A204.1 (cell line): ENCODE measurements around the gene CDH8.
"Not testable (repeated sequence)": the region's sequence is repeated elsewhere in the genome, so short reads cannot be mapped to it uniquely, and the experiment has no call there.

Experiments
- FAIRE-seq: peaks from 2 replicates; lab custom pipeline; 2012; peaks lifted over from hg19 to GRCh38; lab: Jason Lieb, UNC

Gene CDH8

GRCh38 chr16:61862221-61863155, 173.8 kb downstream of the CDH8 start:
- no peak for FAIRE-seq

DNA sequence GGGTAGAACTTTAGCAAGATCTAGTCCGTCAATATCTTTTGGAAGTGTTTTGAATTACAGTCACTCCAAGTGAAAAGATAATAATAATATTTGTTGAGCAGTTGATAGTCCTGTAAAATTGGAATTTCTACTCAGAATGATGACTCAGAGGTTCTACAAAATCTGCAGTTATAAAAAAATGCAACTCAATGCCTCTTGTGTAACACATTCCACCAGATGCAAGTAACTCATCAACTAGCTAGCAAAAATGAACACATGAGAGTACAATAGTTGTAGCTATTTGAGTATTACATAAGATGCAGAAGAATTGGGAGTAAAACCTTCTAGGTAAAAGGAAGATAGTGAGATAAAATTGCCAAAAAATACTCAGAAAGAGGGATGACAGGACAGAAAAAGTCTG, 177.2 kb downstream of the CDH8 start:
- no peak for FAIRE-seq

- no peak for FAIRE-seq
These were observed 193.6 kb downstream of the CDH8 start for GRCh38 chr16:61842666-61843065.

DNA sequence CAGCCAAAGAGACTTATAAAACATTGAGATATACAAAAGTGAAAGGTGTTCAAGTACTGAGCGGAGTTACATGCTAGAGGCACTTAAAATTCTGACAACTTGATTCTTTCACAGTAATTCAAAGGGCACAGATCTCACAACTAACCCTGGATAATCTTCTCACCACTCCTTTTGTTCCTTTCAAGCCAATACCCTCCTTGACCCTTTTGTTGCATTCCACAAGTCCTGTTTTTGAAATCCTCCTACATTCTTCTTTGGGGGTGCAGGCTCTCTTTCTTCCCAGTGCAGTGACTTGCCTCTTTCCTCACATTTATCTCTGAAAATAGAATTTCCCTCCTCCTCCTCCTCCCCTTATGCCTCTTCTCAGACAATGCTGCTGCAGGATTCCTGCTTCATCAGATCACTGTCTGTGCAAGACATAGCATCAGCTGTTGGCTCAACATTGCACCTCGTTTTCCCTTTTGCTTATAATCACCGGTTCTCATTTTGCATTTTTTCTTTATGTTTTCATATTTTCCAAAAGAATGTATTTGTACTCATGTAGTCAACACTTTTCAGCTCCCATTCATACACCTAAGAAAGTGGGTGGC, 199.3 kb downstream of the CDH8 start:
- no peak for FAIRE-seq

DNA sequence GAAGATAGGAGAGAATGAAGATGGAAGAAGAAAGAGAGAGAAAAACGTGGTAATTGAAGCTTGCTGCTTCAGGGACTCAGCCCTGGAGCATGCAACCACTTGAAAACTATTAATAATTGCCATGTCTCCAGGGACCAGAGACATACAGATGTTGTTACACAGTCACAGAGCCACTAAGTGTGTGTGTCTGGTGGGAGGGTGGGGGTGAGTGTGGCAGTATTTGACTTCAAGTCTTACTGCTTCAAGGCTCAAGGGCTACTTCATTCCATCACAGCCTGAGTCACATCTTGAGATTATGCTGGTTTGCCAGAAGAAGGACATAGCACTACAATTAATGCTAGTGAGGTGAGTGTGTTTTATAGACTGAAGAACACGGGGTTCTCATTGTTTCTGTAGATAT, 202.2 kb downstream of the CDH8 start:
- no peak for FAIRE-seq

GRCh38 chr16:61831351-61831917, 204.8 kb downstream of the CDH8 start:
- FAIRE-seq = no peak

DNA sequence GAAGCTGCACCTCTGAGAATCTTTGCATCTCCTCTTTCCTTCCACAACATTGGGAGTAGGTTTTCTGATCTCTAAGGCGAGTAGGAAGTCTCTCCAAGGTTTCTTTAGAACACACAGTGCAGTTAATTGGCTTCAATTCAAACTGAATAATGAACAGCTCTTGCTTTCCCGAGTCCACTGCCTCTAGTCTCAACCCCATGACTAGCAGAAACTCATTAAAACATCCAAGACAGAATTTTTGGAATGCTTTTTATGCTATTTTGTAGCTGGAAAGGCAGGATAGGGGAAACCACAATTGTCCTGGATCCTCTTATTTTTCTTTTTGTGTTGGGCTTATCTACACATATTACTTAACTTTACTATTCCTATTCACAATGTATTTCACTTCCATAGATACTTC, 206.6 kb downstream of the CDH8 start:
- FAIRE-seq = no peak

GRCh38 chr16:61823326-61823725, 212.9 kb downstream of the CDH8 start:
- no peak for FAIRE-seq

DNA sequence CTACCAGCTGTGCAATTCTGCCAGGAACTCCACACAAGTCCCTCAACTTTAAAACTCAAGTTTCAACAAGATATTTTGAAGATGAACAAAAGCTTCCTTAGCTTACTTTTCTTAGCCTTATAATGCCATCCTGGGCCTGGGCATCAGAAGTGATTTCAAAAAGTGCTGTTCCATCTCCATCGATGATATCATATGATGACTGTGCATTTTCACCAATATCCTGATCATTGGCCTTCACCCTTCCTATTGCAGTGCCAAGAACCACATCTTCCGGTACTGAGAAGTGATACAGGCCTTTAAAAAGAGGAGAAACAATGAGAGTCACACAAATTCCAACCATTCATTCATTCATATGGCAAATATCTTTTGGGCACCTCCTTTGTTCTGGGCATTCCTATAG, 215.4 kb downstream of the CDH8 start:
- FAIRE-seq = no peak

GRCh38 chr16:61820398-61820797, 215.8 kb downstream of the CDH8 start:
- FAIRE-seq = no peak

DNA sequence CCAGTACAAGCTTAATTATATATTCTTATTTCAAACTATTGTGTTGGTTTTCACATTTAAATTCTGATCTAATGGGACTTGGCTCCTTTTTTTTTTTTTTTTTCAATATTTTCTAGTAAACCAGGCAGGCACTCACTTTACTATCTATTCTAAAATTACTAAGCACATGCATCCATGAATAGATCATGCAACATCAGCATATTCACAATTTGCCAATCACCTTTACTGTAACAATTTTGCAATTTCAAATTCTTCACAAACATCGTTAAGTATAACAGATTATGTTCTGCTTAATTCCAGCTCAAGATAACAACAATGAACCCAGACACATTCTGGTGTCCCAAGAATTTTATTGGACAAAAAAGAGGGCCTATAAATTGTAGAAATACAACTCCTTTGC, 217.4 kb downstream of the CDH8 start:
- FAIRE-seq = no peak

DNA sequence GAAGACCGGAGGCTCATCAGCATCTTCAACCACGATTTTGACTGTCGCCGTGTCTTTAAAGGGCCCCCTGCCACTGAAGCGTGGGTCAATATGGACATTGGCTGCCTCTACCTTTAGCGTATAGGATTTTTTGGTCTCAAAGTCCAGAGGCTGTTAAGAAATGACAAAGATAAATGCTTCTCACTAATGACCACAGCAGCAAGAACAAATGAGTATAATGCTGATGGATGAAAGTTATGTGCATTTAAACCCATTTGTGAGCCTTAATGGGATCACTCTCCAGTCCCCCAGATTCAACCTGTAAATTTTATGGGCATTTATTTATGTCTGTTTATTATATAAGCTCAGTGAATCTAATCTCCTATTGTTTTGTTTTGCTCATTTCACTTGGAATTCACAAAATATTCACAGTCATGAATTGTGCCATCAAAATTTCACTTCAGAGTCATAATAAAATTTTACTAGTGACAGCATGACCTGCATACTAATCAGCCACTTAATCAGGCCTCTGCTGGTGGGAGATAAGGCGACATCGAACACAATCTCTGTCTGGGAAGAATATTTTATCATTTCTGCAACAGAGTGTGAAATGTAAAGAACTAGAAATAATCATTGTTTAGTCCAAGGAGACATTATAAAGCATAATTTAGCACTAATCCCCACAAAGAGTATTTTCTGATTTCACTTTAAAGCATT, 218.5 kb downstream of the CDH8 start:
- no peak for FAIRE-seq

- FAIRE-seq = no peak
These were observed 221.4 kb downstream of the CDH8 start for GRCh38 chr16:61814726-61815347.

DNA sequence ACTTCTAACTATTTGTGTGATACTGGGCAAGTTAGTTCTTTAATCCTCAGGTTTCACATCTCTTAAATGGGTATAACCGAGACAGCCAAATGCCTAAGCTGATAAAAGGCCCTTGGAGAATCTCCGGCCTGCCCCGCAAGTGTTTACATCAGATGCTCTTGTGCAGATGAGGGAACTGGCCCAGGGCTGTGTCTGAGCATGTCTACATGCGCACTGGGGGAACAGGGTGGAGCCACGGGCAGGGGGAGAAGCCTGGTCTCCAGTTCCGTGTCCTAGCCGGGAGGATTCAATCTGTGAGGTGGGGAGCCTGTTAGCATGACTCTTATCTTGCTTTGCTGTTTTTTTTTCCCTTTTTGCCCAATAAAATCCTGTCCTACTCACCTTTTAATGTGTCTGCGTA, 222.9 kb downstream of the CDH8 start:
- no peak for FAIRE-seq

DNA sequence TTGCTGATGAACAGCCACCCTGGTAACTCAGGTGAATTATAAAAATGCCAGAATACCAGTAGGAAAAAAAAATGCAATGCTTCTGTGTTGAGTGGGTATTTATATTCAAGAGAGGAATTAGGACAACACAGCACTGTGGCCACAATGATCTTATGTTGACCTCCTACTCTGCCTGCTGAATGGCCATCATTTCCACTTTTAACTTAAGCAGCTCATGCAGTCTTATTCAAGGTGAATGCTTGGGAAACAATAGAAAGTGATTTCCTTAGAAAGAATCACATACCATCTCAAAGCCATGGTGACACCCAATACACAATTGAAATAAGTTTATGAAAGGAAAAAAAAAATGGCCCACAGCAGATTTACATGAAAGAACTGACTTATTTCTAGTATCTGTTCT, 224.0 kb downstream of the CDH8 start:
- no peak for FAIRE-seq

DNA sequence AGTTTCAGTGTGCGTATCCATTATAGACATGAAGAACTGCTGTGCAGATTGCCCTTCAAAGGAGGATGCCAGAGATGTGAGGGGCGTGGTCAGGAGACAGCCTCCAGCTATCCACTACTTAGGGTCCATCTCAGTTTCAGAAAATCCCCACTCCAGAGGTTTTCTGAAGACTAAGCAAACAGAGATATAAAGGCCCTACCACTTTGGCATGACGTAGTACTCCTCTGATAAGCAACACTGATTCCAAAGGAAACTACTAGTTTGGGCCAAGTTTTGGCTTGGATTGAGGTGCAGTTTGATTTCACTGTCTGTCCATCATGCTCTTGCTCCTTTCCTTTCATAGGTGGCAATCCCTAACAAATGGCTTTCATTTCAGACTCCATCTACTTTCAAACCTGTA, 228.7 kb downstream of the CDH8 start:
- no peak for FAIRE-seq

DNA sequence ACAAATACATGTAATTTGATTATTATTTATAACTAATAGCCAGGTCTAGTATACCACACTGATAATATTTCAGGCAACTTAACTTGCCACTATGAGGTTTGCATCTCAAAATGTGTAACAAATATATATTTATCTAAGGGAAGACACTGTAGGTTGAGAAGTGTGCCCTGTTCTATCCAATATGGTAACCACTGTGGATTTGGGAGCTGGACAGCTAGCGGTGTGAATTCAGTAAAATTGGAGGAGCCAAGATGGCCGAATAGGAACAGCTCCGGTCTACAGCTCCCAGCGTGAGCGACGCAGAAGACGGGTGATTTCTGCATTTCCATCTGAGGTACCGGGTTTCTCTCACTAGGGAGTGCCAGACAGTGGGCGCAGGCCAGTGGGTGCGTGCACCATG, 235.0 kb downstream of the CDH8 start:
- FAIRE-seq = not testable (repeated sequence)

- FAIRE-seq = no peak
These were observed 237.5 kb downstream of the CDH8 start for GRCh38 chr16:61798741-61799140.

DNA sequence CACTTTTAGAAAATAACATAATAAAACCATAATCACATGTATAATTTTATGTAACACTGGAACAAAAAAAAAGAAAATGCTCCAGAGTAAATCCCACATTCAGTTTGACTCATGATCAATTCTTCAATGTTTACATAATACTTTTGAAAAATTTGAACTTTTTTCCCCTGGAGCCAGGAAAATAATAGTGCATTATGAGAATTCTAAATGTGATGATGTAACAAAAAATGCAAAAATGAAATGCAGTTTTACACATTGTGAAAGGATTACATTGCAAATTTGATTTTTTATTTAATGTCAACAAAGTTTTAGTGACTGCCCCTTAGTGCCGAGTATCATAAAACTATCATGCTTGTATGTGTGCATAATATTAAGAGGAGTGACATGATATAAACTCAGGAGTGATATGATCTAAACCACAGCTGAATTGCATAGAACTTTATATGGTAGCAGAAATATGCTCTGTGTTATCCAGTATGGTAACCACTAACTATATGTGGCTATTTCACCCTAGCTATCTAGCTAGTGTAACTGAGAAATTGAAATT, 238.2 kb downstream of the CDH8 start:
- no peak for FAIRE-seq

- no peak for FAIRE-seq
These were observed 238.9 kb downstream of the CDH8 start for GRCh38 chr16:61797296-61797795.

DNA sequence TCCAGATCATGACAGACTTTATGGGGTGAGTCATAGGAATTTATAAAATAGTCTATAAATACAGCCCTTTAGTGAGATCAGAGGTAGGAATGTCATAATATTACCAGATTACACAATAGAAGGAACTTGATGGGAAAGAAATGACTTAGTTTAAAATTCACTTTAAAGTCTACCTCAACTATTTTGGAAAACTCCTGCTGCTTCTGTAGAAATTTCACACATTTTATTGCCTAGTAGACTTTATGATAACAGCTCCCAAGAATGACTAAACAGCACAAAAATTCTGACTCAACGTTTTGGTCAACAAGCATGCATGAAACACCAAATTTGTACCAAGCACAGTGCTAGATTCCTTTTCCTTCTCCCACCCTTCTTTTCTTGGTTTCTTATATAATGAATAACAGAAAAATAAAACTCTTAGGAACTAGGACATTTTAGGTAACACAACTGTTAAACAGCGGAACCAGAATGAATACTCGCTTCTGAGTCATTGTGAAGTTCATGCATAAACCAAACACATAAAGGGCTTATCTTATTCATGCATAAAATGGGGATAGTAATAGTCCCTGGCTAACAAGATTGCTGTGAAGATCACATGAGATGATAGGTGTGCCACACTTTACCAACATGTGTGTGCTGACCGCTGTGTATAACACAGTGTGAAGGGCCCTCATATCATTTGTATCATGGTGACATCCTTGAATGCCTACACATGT, 243.9 kb downstream of the CDH8 start:
- no peak for FAIRE-seq
